Coronary artery (tissue), 2 donors: ENCODE data around the gene STAG1.
"Not testable (repeated sequence)": the region's sequence is repeated elsewhere in the genome, so short reads cannot be mapped to it uniquely, and the experiment has no call there.

Source experiments
- DNase-seq: peaks from one replicate; pipeline ENCODE4 v3.0.0-alpha.2; 2017; ENCODE audit warnings: low spot score
- H3K27ac ChIP-seq, 2 donors: fragments of 200-600 bp; sonication (generic); one replicate each; pipeline ENCODE4 v1.5.1; 2016 to 2019
- H3K4me3 ChIP-seq: fragments of 200-600 bp; sonication (generic); 2 replicates; pipeline ENCODE4 v1.5.1; 2016; ENCODE audit warnings: mild to moderate bottlenecking, moderate library complexity
- TF ChIP-seq, protein P1 (sequence below): fragments of 200-600 bp; sonication (generic); IDR thresholded peaks from one replicate; pipeline ENCODE4 v1.5.1; 2019; ENCODE audit warnings: antibody characterized with exemption

STAG1 gene

GRCh38 chr3:136385457-136385856 lies 366.7 kb downstream of the STAG1 start:
- TF ChIP-seq, protein P1, sequence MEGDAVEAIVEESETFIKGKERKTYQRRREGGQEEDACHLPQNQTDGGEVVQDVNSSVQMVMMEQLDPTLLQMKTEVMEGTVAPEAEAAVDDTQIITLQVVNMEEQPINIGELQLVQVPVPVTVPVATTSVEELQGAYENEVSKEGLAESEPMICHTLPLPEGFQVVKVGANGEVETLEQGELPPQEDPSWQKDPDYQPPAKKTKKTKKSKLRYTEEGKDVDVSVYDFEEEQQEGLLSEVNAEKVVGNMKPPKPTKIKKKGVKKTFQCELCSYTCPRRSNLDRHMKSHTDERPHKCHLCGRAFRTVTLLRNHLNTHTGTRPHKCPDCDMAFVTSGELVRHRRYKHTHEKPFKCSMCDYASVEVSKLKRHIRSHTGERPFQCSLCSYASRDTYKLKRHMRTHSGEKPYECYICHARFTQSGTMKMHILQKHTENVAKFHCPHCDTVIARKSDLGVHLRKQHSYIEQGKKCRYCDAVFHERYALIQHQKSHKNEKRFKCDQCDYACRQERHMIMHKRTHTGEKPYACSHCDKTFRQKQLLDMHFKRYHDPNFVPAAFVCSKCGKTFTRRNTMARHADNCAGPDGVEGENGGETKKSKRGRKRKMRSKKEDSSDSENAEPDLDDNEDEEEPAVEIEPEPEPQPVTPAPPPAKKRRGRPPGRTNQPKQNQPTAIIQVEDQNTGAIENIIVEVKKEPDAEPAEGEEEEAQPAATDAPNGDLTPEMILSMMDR: no peak
- no peak for DNase-seq
- H3K4me3 ChIP-seq: no peak overlapping the region
- H3K27ac ChIP-seq: no peak overlapping the region

DNA sequence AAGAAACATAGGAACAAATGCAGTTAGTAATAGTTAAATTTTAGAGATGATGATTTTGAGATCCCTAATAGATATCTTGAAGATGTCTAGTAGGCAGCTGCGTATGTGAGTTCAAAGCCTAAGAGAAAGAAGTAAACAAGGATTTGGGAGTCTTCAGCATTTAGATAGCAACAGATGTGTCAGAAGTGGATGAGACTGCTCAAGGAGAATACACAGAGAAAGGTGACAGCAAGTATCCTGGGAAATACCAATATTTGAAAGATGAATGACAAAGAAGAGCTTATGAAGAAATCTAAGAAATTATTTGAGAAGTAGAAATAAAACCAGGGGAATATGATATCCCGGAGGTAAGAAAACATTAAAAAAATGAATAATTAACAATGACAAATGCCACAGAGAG lies 371.1 kb downstream of the STAG1 start:
- TF ChIP-seq, protein P1: no peak
- Histone ChIP-seq H3K27ac (no peak overlapping the region), H3K4me3 (no peak overlapping the region)
- no peak for DNase-seq

DNA sequence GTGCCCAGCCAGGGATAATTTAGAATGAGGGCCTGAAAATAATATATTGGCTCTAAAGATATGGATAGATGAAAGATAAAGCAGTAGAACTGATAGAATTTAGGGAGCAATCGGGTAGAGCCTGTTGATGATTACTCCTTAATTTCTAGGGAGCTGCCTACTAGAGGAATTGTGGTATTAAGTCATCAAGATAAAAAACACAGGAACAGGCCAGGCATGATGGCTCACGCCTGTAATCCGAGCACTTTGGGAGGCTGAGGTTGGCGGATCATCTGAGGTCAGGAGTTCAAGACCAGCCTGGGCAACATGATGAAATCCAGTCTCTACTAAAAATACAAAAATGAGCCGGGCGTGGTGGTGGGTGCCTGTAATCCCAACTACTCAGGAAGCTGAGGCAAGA lies 371.6 kb downstream of the STAG1 start:
- Histone ChIP-seq H3K4me3 (no peak overlapping the region), H3K27ac (no peak overlapping the region)
- no peak for DNase-seq
- TF ChIP-seq, protein P1: no peak

DNA sequence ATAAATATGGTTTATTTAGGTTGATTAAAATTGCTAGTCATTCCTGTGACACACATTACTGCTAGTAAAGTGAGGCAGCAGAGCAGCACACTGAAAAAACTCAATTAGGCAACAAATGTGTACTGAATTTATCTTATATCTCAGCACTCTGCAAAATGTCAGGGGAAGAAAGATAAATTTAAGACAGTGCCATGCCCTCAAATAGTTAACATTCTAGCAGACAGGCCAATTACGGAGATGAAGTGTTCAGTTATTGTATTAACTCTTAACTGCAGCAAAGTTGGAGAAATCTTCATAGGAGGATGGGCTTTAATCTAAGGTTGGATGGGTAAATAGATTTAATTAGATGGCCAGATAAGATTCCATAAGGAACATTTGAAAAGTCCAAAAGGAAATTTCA lies 374.2 kb downstream of the STAG1 start:
- TF ChIP-seq, protein P1: no peak
- no peak for DNase-seq
- no peak overlapping the region for H3K4me3 ChIP-seq
- no peak overlapping the region for H3K27ac ChIP-seq

DNA sequence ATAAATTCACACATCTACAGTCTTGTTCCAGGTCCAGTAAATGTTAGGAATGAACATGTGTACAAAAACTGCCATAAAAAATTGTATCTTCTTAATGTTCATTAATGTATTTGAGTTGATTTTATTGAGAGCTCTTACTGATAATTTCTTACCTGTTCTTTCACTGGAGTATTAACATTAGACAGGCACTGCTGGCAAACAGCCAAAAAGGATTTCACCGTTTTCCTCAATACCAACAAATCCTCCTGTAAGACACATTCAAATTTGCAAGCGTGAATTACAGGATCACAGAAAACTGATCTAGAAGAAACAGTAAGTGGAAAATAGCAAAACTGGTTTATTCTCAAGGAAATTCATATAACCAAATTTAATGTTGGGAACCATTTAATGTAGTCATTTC lies 374.7 kb downstream of the STAG1 start:
- DNase-seq: no peak
- Histone ChIP-seq H3K4me3 (no peak overlapping the region), H3K27ac (no peak overlapping the region)
- TF ChIP-seq, protein P1: no peak

DNA sequence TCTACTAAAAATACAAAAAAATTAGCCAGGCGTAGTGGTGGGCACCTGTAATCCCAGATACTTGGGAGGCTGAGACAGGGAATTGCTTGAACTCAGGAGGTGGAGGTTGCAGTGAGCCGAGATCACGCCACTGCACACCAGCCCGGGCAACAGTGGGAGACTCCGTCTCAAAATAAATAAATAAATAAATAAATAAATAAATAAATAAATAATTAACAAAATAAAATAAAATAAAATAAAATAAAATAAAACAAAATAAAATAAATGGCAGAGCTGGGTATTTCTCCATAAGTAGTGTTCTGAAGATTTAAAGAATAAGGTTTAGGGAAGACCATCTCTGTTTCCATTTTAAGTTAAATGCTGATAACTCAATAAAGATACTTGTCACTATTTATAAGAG lies 376.4 kb downstream of the STAG1 start:
- DNase-seq, H3K27ac ChIP-seq, H3K4me3 ChIP-seq: not testable (repeated sequence)

DNA sequence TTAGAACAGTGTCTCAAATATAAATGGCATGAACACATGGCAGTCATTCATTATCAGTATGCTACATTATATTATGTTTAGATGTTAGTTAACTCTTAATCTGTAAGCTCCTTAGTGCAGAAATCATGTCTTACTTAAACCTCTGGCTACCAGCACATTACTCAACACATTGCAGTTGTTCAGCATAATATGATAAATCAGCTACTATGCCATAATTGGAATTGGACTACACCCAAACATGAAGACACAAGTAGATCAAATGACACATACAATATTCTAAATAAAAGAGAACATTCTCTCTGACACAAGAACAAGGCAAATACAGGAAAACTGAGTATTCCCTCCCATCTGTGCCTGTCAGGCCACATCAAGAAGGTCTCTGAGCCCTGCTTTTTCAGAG lies 385.9 kb downstream of the STAG1 start:
- H3K27ac ChIP-seq: no peak overlapping the region
- H3K4me3 ChIP-seq: no peak overlapping the region
- TF ChIP-seq, protein P1: no peak
- no peak for DNase-seq

DNA sequence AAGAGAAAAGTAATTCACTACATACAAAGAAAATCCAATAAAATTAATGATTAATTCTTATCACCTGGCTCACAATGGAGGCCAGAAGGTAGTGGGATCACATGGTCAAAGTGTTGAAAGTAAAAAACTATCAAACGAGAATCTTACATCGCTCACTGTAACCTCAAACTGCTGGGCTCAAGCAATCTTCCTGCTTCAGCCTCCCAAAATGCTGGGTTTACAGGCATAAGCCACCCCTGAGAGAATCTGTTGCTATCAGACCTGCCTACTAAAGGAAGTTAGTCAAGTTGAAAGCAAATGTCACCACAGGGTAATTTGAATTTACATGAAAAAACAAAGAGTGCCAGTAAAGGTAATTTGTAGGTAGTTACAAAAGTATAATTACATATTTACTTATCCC lies 398.7 kb downstream of the STAG1 start:
- TF ChIP-seq, protein P1: no peak
- H3K4me3 ChIP-seq: no peak overlapping the region
- H3K27ac ChIP-seq: no peak overlapping the region
- DNase-seq: no peak
